Sigmoid colon (tissue), 7 donors: ENCODE data around the gene RIMBP2. TPM values are rescaled to one million over a fixed set of nuclear protein-coding genes. Genes with fewer than 3 reads are reported as not detected.

ENCODE experiments used
- DNase-seq: peaks from one replicate; pipeline ENCODE4 v3.0.0-alpha.2; 2019
- H3K27ac ChIP-seq, 4 donors: fragments of 200-600 bp; sonication (generic); one replicate each; pipeline ENCODE4 v1.5.1; 2016 to 2019; ENCODE audit warnings: mild to moderate bottlenecking in 1 of 4
- H3K27me3 ChIP-seq, 3 donors: fragments of 200-600 bp; sonication (generic); one replicate each; pipeline ENCODE4 v1.5.1; 2019; ENCODE audit warnings: mild to moderate bottlenecking in 1 of 3
- H3K36me3 ChIP-seq, 4 donors: fragments of 200-600 bp; sonication (generic); one replicate each; pipeline ENCODE4 v1.5.1; 2016 to 2019
- H3K4me1 ChIP-seq, 4 donors: fragments of 200-600 bp; sonication (generic); one replicate each; pipeline ENCODE4 v1.5.1; 2017 to 2019
- H3K4me3 ChIP-seq, 4 donors: fragments of 200-600 bp; sonication (generic); one replicate each; pipeline ENCODE4 v1.5.1; 2017 to 2019; ENCODE audit warnings: mild to moderate bottlenecking in 2 of 4, moderate library complexity in 1 of 4
- H3K9me3 ChIP-seq, 4 donors: fragments of 200-600 bp in 3 of 4; sonication (generic) in 3 of 4; one replicate each; pipeline versions ENCODE4 v1.5.1 to v1.6.1; 2013 to 2019
- CTCF ChIP-seq, 4 experiments: fragments of 450-650 bp in 3 of 4; fragments of 200-600 bp in 1 of 4; IDR thresholded peaks; one replicate each; pipeline ENCODE4 v1.5.1; 2016 to 2019; ENCODE audit warnings: antibody characterized with exemption in 4 of 4, mild to moderate bottlenecking in 3 of 4, moderate library complexity in 2 of 4
- EP300 ChIP-seq, 4 donors: sonication (generic); formaldehyde crosslinking; IDR thresholded peaks; one replicate each; pipeline ENCODE4 v1.6.1; 2017; ENCODE audit warnings: antibody characterized with exemption in 4 of 4
- POLR2A ChIP-seq, 2 donors: fragments of 450-650 bp; IDR thresholded peaks; one replicate each; pipeline ENCODE4 v1.6.1; 2016; ENCODE audit warnings: antibody characterized with exemption in 2 of 2, mild to moderate bottlenecking in 2 of 2, moderate library complexity in 2 of 2
- POLR2AphosphoS5 ChIP-seq, 4 donors: sonication (generic); formaldehyde crosslinking; IDR thresholded peaks; one replicate each; pipeline ENCODE4 v1.6.1; 2017; ENCODE audit warnings: antibody characterized with exemption in 4 of 4
- WGBS, 2 donors: extraction: QIAGEN DNeasy Blood & Tissue Kit; methylation state at CpG; one replicate each; pipeline ENCODE4 v1.1.7; 2013; 5-methylcytosine and 5-hydroxymethylcytosine counted together
- intact Hi-C: fragments of 100-400 bp; cut with DNase I; formaldehyde crosslinking; loops from one replicate; pipeline ENCODE4 v1.15.1; 2023
- polyA plus RNA-seq, 3 donors: library from polyadenylated mRNA; stranded (reverse); fragments of 200-250 nt; gene quantifications; one replicate each; pipeline ENCODE4 v1.2.3, GENCODE V29; 2013
- total RNA-seq, 4 donors: library from RNA; depleted of rRNA; stranded (reverse); fragments of >200 nt; gene quantifications; one replicate each; pipeline ENCODE4 v1.1.0, GENCODE V29; 2016
- donor health status: healthy with polysubstance abuse.
- donor health status: Bipolar disorder and iron deficiency.
- donor health status: healthy.

The RIMBP2 gene
- total and polyA plus RNA-seq, 7 donors, result under 0.01 to 5.5 (median 1.4) TPM

- TF ChIP-seq CTCF (IDR thresholded peaks at IDR 0.05) (no peak), POLR2AphosphoS5 (IDR thresholded peaks at IDR 0.05) (no peak), POLR2A (IDR thresholded peaks at IDR 0.05) (no peak), EP300 (IDR thresholded peaks at IDR 0.05) (no peak)
- Histone ChIP-seq H3K36me3 (no peaks in the 10 kb centered on the region), H3K9me3 (peaks cover 0 to 5% (median 3%) of the 10 kb centered on the region in 4 donors), H3K4me3 (no peak overlapping the region), H3K27me3 (peaks cover 0 to 4% (median 0%) of the 10 kb centered on the region in 3 donors), H3K4me1 (no peaks in the 10 kb centered on the region), H3K27ac (no peak overlapping the region)
- intact Hi-C loops, result no loop called here
- whole genome bisulfite sequencing, 2 donors, result 95% methylated on average over 24 of the region's 24 CpGs
- no peak for DNase-seq
Observed at GRCh38 chr12:130468700-130469245, 247.3 kb downstream of the RIMBP2 start.

GRCh38 chr12:130468186-130468585, 247.9 kb downstream of the RIMBP2 start:
- Histone ChIP-seq H3K27me3 (peaks cover 0 to 4% (median 0%) of the 10 kb centered on the region in 3 donors), H3K4me3 (no peak overlapping the region), H3K36me3 (no peaks in the 10 kb centered on the region), H3K9me3 (peaks cover 0 to 5% (median 3%) of the 10 kb centered on the region in 4 donors), H3K27ac (no peak overlapping the region), H3K4me1 (no peaks in the 10 kb centered on the region)
- intact Hi-C loops, result no loop called here
- no peak for DNase-seq
- TF ChIP-seq CTCF (IDR thresholded peaks at IDR 0.05), result no peak
- no peak for TF ChIP-seq POLR2AphosphoS5 (IDR thresholded peaks at IDR 0.05)
- TF ChIP-seq EP300 (IDR thresholded peaks at IDR 0.05), result no peak
- no peak for TF ChIP-seq POLR2A (IDR thresholded peaks at IDR 0.05)
- WGBS, 2 donors, result 94 to 95% methylated on average over 9 of the region's 9 CpGs

GRCh38 chr12:130465626-130466025, 250.5 kb downstream of the RIMBP2 start:
- Histone ChIP-seq H3K27ac (no peak overlapping the region), H3K9me3 (peaks cover 0 to 5% (median 3%) of the 10 kb centered on the region in 4 donors), H3K27me3 (peaks cover 0 to 4% (median 0%) of the 10 kb centered on the region in 3 donors), H3K4me3 (no peak overlapping the region), H3K4me1 (no peaks in the 10 kb centered on the region), H3K36me3 (no peaks in the 10 kb centered on the region)
- 77 to 84% methylated on average over 10 of the region's 10 CpGs for WGBS, 2 donors
- DNase-seq, result no peak
- TF ChIP-seq EP300 (IDR thresholded peaks at IDR 0.05) (no peak), CTCF (IDR thresholded peaks at IDR 0.05) (no peak), POLR2A (IDR thresholded peaks at IDR 0.05) (no peak), POLR2AphosphoS5 (IDR thresholded peaks at IDR 0.05) (no peak)
- intact Hi-C loops, result no loop called here

- H3K27me3 ChIP-seq, result peaks cover 0 to 4% (median 0%) of the 10 kb centered on the region in 3 donors
- H3K4me1 ChIP-seq, result no peaks in the 10 kb centered on the region
- TF ChIP-seq POLR2AphosphoS5 (IDR thresholded peaks at IDR 0.05) (no peak), POLR2A (IDR thresholded peaks at IDR 0.05) (no peak), CTCF (IDR thresholded peaks at IDR 0.05) (no peak), EP300 (IDR thresholded peaks at IDR 0.05) (no peak)
- H3K9me3 ChIP-seq, result peaks cover 0 to 5% (median 3%) of the 10 kb centered on the region in 4 donors
- intact Hi-C loops, result no loop called here
- 90 to 93% methylated on average over 15 of the region's 15 CpGs for WGBS, 2 donors
- H3K27ac ChIP-seq, result no peak overlapping the region
- no peaks in the 10 kb centered on the region for H3K36me3 ChIP-seq
- DNase-seq, result no peak
- H3K4me3 ChIP-seq, result no peak overlapping the region
Observed at GRCh38 chr12:130465046-130465445, 251.1 kb downstream of the RIMBP2 start.
